Measurements from ENCODE around the gene HIVEP3.

DNA sequence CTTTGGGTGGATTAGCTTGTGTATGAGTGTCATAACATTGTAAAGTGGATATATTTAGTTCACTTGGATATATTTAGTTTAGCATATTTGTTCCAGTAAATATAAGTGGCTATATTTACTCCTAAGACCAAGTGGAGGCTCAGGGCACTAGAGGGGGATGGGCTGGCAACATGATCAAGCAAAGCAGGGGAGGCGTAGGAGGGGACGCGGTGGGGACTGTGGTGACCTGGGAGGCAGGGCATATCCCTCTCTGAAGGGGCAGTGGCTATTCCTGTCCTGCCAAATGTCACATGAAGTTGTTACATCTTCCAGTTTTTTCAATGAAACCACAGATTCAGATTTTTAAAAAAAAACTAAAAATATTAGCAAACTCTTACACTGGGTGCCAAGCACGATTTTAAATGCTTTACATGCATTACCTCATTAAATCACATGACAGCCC lies 382.3 kb downstream of the HIVEP3 start:
- TF ChIP-seq YY1 (IDR thresholded peaks at IDR 0.05; ENCODE audit: insufficient read depth, insufficient read length), result no peak
- TF ChIP-seq ZNF274 (IDR thresholded peaks at IDR 0.05; ENCODE audit: low read depth, low read length), result no peak
